B cell (primary cell): ENCODE data around the gene C6orf58.

ENCODE experiments used
- EZH2 ChIP-seq: IDR thresholded peaks from 2 replicates; pipeline ENCODE4 v1.6.1; 2012; ENCODE audit warnings: borderline replicate concordance, low read depth, mild to moderate bottlenecking, moderate library complexity, low read length; ENCODE audit not compliant: insufficient read depth, poor library complexity, severe bottlenecking
- TF ChIP-seq, protein P1 (sequence below): fragments of 200-600 bp; IDR thresholded peaks from one replicate; pipeline ENCODE4 v1.8.0; 2022; ENCODE audit warnings: antibody characterized with exemption, mild to moderate bottlenecking

DNA sequence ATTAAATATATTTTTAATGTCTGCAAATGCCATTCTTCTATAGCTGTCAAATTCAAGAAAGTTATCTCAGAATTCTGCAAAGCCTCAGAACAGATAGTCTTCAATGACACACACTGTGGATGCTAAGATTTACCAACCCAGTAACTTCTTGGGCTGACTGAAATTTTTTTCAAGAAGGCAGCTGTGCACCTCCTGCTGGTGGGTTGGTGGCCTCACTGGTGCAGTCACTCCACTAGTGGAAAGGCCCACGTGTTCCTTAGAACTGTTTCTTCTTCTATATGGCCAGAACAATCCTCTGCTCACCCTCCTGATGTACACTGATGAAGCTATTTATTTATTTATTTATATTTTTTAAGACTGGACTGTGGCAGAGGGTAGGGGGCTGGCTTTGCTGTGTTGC, 29.8 kb upstream of the C6orf58 start:
- TF ChIP-seq, protein P1, sequence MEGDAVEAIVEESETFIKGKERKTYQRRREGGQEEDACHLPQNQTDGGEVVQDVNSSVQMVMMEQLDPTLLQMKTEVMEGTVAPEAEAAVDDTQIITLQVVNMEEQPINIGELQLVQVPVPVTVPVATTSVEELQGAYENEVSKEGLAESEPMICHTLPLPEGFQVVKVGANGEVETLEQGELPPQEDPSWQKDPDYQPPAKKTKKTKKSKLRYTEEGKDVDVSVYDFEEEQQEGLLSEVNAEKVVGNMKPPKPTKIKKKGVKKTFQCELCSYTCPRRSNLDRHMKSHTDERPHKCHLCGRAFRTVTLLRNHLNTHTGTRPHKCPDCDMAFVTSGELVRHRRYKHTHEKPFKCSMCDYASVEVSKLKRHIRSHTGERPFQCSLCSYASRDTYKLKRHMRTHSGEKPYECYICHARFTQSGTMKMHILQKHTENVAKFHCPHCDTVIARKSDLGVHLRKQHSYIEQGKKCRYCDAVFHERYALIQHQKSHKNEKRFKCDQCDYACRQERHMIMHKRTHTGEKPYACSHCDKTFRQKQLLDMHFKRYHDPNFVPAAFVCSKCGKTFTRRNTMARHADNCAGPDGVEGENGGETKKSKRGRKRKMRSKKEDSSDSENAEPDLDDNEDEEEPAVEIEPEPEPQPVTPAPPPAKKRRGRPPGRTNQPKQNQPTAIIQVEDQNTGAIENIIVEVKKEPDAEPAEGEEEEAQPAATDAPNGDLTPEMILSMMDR, result peak; percentile 30
- TF ChIP-seq EZH2, result no peak
